Heart left ventricle (tissue), 16 donors: Measurements from ENCODE around the gene FLT4. TPM values are rescaled to one million over a fixed set of nuclear protein-coding genes. Genes with fewer than 3 reads are reported as not detected.

Experiments used
- ATAC-seq, 4 donors: fragments of 200-7000 bp; cut with Tn5 transposase; one replicate each; pipeline ENCODE4 v1.9.1; 2020 to 2022; ENCODE audit warnings: moderate library complexity in 4 of 4, mild to moderate bottlenecking in 3 of 4, moderate number of reproducible peaks in 1 of 4
- DNase-seq, 5 donors: peaks; one replicate each; pipeline ENCODE4 v3.0.0-alpha.2; 2020
- H3K27ac ChIP-seq, 12 donors: fragments of 200-600 bp; sonication (generic) in 4 of 12; one replicate each; pipeline versions ENCODE4 v1.5.0 to v1.8.0; 2016 to 2022; ENCODE audit warnings: mild to moderate bottlenecking in 2 of 12
- H3K27me3 ChIP-seq, 9 donors: fragments of 200-600 bp; sonication (generic) in 2 of 9; one replicate each; pipeline versions ENCODE4 v1.5.1 to v1.8.0; 2016 to 2022; ENCODE audit warnings: mild to moderate bottlenecking in 3 of 9
- H3K36me3 ChIP-seq, 9 donors: fragments of 200-600 bp; sonication (generic) in 2 of 9; one replicate each; pipeline versions ENCODE4 v1.5.0 to v1.8.0; 2018 to 2022; ENCODE audit warnings: mild to moderate bottlenecking in 2 of 9
- H3K4me1 ChIP-seq, 12 donors: fragments of 200-600 bp; sonication (generic) in 4 of 12; one replicate each; pipeline versions ENCODE4 v1.5.0 to v1.8.0; 2016 to 2022; ENCODE audit warnings: mild to moderate bottlenecking in 3 of 12
- H3K4me3 ChIP-seq, 12 donors: fragments of 200-600 bp; sonication (generic) in 4 of 12; one replicate each; pipeline versions ENCODE4 v1.5.0 to v1.8.0; 2017 to 2022; ENCODE audit warnings: mild to moderate bottlenecking in 9 of 12, moderate library complexity in 4 of 12
- H3K9me3 ChIP-seq, 12 donors: fragments of 200-600 bp; sonication (generic) in 4 of 12; one replicate each; pipeline versions ENCODE4 v1.5.0 to v1.8.0; 2016 to 2022; ENCODE audit warnings: mild to moderate bottlenecking in 1 of 12
- POLR2A ChIP-seq, 2 donors: fragments of 450-650 bp; IDR thresholded peaks; one replicate each; pipeline ENCODE4 v1.6.1; 2017; ENCODE audit warnings: antibody characterized with exemption in 2 of 2, mild to moderate bottlenecking in 2 of 2, moderate library complexity in 2 of 2
- WGBS, 4 donors: extraction: QIAGEN DNeasy Blood & Tissue Kit in 2 of 4; methylation state at CpG; one replicate each; pipeline versions ENCODE4 v1.1.5 to v1.1.7; 2013 to 2018; 5-methylcytosine and 5-hydroxymethylcytosine counted together
- intact Hi-C, 10 donors: fragments of 100-400 bp; cut with DNase I; formaldehyde crosslinking; loops; one replicate each; pipeline versions ENCODE4 v1.11.1 to v1.14.2; 2022
- long read RNA-seq, 3 donors: library from polyadenylated mRNA; unstranded; transcript quantifications; one replicate each; pipeline ENCODE4 v2.0.0, GENCODE V29; 2020 to 2021
- polyA plus RNA-seq, 2 donors: library from polyadenylated mRNA; stranded (reverse); fragments of 200-250 nt; gene quantifications; one replicate each; pipeline ENCODE4 v1.2.3, GENCODE V29; 2013
- total RNA-seq, 9 donors: library from RNA; depleted of rRNA in 2 of 9; stranded (reverse); fragments of >200 nt in 2 of 9; fragmentation: NEBNext Ultra II Directional in 3 of 9; extraction: Animal tissue kit (Norgen Biotek cat#: 25700) in 3 of 9; gene quantifications; one replicate each; pipeline versions ENCODE4 v1.1.0 to v1.2.4, GENCODE V29; 2016 to 2023
- TF ChIP-seq, protein P1 (sequence below), 12 donors: fragments of 200-600 bp; sonication (generic) in 4 of 12; IDR thresholded peaks; one replicate each; pipeline versions ENCODE4 v1.5.0 to v1.8.0; 2018 to 2022; ENCODE audit warnings: antibody characterized with exemption in 12 of 12, mild to moderate bottlenecking in 5 of 12
- donor health status: ischemic (EF 13 %, LVEDD 7.1; RV severe dilation, severe dysfunction).
- donor health status: healthy with polysubstance abuse.
- donor health status: DM: no; HTN: yes; CAD: no.
- donor health status: DM: no; HTN: no; CAD: no.
- donor health status: ischemic (EF 25% LVEDD 6.9; RV normal size, moderate dysfunction).
- donor health status: ischemic (EF 25% LVEDD 5.7; RV mildly dilated, moderate dysfunction).
- donor health status: healthy.
- donor health status: DM: yes; HTN: yes; CAD: no.
- donor health status: ischemic (EF 35%, LVEDD 5.7; RV mildly dilated, moderate dysfunction).
- donor health status: nonischemic (EF 11% LVEDD 7.7; RV severe dilation, severe dysfunction).
- donor health status: DM: yes; HTN: yes; CAD: no.
- donor health status: PGD.
- donor health status: ischemic (EF 29% LVEDD 5.4; RV normal size, mild dysfunction).
- donor health status: nonischemic (EF 23%, LVEDD 6.1; RV moderate dilation, normal function).

Gene FLT4
- total RNA-seq (10 to 100 TPM in 2 of 9 donors, 1 to 10 TPM in 7; 2.1 to 13.7 (median 6.9) TPM), polyA plus RNA-seq (1 to 10 TPM; 5.0 to 5.4 TPM)
- long read RNA-seq, donor 1, full-length matches to known transcripts = 1 of 5 reads
- long read RNA-seq, donor 1, partial matches to known transcripts = 2 of 5 reads
- long read RNA-seq, donor 1, other reads (novel, unspliced or antisense) = 2 of 5 reads
- long read RNA-seq, donor 2, full-length matches to known transcripts = 1 of 3 reads
- long read RNA-seq, donor 2, partial matches to known transcripts = 0 of 3 reads
- long read RNA-seq, donor 2, other reads (novel, unspliced or antisense) = 2 of 3 reads
- long read RNA-seq, donor 3 = 0 reads

DNA sequence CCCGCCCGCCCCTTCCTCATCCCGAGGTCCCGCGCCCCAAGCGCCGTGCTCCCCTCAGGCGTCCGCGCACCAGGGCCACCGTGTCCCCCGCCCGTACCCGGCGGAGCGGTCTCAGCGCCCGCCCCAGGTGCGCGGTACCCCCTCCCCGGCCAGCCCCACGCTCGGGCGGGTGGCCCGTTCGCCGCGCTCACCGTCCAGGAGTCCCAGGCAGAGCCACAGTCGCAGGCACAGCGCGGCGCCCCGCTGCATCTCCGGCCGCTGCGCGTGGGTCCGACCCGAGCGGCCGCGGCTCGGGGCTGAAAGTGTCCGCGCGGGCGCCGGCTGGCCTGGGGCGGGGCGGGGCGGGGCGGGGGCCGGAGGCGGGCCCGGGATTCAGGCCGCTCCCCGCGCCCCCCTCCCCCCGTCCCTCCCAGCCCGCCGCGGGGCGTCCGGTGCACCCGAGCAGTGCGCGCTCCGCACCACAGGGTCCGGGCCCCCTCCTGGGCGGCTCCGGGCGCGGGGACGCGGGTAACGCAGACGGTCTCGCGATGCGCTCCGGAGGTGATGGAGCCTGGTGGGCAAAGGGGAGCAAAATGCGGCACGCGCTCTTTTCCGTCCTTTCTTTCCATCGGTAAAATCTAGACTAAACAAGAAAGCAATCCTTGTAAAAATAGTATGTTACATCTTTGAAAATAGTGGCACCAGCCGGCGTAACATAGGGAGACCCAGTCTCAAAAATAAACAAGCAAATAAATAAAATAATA, at the start of gene FLT4:
TSS of gene FLT4 (minus strand) at position 304 of the 743 bp plus-strand sequence. CDS start at position 249, 55 bp downstream.
- peaks cover 10 to 46% (median 27%) of the 10 kb centered on the region in 9 donors for H3K27me3 ChIP-seq
- no peaks in the 10 kb centered on the region for H3K9me3 ChIP-seq
- no peak for DNase-seq
- TF ChIP-seq POLR2A (IDR thresholded peaks at IDR 0.05) = no peak
- TF ChIP-seq, protein P1, sequence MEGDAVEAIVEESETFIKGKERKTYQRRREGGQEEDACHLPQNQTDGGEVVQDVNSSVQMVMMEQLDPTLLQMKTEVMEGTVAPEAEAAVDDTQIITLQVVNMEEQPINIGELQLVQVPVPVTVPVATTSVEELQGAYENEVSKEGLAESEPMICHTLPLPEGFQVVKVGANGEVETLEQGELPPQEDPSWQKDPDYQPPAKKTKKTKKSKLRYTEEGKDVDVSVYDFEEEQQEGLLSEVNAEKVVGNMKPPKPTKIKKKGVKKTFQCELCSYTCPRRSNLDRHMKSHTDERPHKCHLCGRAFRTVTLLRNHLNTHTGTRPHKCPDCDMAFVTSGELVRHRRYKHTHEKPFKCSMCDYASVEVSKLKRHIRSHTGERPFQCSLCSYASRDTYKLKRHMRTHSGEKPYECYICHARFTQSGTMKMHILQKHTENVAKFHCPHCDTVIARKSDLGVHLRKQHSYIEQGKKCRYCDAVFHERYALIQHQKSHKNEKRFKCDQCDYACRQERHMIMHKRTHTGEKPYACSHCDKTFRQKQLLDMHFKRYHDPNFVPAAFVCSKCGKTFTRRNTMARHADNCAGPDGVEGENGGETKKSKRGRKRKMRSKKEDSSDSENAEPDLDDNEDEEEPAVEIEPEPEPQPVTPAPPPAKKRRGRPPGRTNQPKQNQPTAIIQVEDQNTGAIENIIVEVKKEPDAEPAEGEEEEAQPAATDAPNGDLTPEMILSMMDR (IDR thresholded peaks at IDR 0.05) = no peak
- peak within 1 kb of the TSS in 9 of 12 donors; percentile 46 to 80 (median 61) for H3K27ac ChIP-seq
- peak within 1 kb of the TSS; percentile 32 to 73 (median 60) for H3K4me3 ChIP-seq
- WGBS, 4 donors = 1 to 2% (median 1%) methylated on average over 28 to 89 of the region's 89 CpGs
- peaks cover 0 to 40% (median 13%) of the 10 kb centered on the region in 12 donors for H3K4me1 ChIP-seq
- ATAC-seq = peak in 2 of 4 donors; percentile 41 to 61
- intact Hi-C loops = no loop called here
- no peaks in the 10 kb centered on the region for H3K36me3 ChIP-seq

GRCh38 chr5:180699042-180699441, 49.6 kb upstream of the FLT4 start:
- Histone ChIP-seq H3K27ac (no peak overlapping the region), H3K27me3 (no peaks in the 10 kb centered on the region), H3K4me1 (no peaks in the 10 kb centered on the region), H3K4me3 (no peak overlapping the region), H3K9me3 (peaks cover 0 to 23% (median 11%) of the 10 kb centered on the region in 12 donors), H3K36me3 (no peaks in the 10 kb centered on the region)
- WGBS, 4 donors = 74 to 85% (median 81%) methylated on average over 1 of the region's 1 CpG
- no peak for DNase-seq
- TF ChIP-seq, protein P1 (IDR thresholded peaks at IDR 0.05) = no peak
- no peak for TF ChIP-seq POLR2A (IDR thresholded peaks at IDR 0.05)
- intact Hi-C loops = no loop called here
- no peak for ATAC-seq

DNA sequence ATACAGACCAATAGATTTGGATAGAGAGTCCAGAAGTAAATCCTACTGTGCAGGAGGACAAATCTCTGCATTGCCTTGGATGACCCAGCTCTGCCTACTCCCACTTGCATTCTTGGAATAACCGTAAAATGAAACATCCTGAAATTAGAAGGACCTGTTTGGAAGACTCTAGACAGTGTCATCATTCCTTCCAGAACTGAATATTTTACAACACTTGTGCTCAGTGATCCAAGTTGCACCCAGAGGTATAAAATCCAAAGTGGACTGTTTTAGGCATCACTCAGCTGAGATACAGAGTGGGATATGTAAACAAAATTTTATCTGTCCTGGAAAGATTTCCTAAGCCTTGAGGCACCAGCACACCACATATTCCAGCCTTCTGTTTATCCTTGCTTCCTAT, 46.7 kb upstream of the FLT4 start:
- Histone ChIP-seq H3K9me3 (peaks cover 0 to 21% (median 8%) of the 10 kb centered on the region in 12 donors), H3K27me3 (peaks cover 0 to 19% (median 4%) of the 10 kb centered on the region in 9 donors), H3K36me3 (no peaks in the 10 kb centered on the region), H3K27ac (no peak overlapping the region), H3K4me3 (no peak overlapping the region), H3K4me1 (no peaks in the 10 kb centered on the region)
- TF ChIP-seq POLR2A (IDR thresholded peaks at IDR 0.05) = no peak
- TF ChIP-seq, protein P1 (IDR thresholded peaks at IDR 0.05) = no peak
- intact Hi-C loops = no loop called here
- DNase-seq (no peak), ATAC-seq (no peak)
- WGBS, 4 donors = 63 to 100% (median 86%) methylated on average over 1 of the region's 1 CpG

DNA sequence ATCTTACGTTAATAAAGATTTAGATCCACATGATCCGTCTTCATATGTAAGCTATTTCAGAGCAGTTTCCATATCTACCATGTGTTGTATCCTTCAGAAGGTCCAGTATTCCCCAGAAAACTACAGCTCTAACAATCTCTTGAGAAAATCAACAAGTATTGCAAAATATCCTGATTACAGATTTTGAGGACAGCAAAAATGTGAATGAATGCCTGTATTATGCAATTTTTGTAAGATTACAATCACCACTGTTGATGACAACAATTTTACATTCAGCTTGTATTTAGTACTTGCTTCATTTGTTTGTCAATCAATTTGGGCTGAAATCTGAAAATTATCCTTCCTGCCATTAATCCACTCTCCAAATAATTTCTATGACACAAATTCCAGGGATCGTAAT, 43.0 kb upstream of the FLT4 start:
- Histone ChIP-seq H3K27ac (no peak overlapping the region), H3K4me1 (no peaks in the 10 kb centered on the region), H3K27me3 (peaks cover 0 to 45% (median 4%) of the 10 kb centered on the region in 9 donors), H3K9me3 (peaks cover 0 to 13% (median 4%) of the 10 kb centered on the region in 12 donors), H3K36me3 (no peaks in the 10 kb centered on the region), H3K4me3 (no peak overlapping the region)
- intact Hi-C loops = no loop called here
- DNase-seq (no peak), ATAC-seq (no peak)
- TF ChIP-seq POLR2A (IDR thresholded peaks at IDR 0.05) = no peak
- TF ChIP-seq, protein P1 (IDR thresholded peaks at IDR 0.05) = no peak
- 61 to 86% (median 72%) methylated on average over 3 of the region's 3 CpGs for WGBS, 4 donors
